IMR-90 (cell line): ENCODE data around the gene C16orf87. TPM values are rescaled to one million over a fixed set of nuclear protein-coding genes. Genes with fewer than 3 reads are reported as not detected.

ENCODE experiments used
- ATAC-seq: fragments of 200-7000 bp; cut with Tn5 transposase; 2 replicates; pipeline ENCODE4 v1.9.1; 2020; ENCODE audit warnings: low read depth, mild to moderate bottlenecking, moderate library complexity
- BruUV-seq: library from RNA; stranded (reverse); fragments of 400-500 nt; replicated peaks from 2 replicates; lab custom pipeline; 2021; lab: Mats Ljungman, UMichigan
- CTCF ChIA-PET: fragments of 300-600 bp; formaldehyde crosslinking; extraction: SDS; loops from one replicate; lab custom pipeline; 2021; ENCODE audit warnings: antibody characterized with exemption; lab: Yijun Ruan, JAX
- POLR2A ChIA-PET: fragments of 300-600 bp; sonication (Branson Sonifier 250); formaldehyde crosslinking; loops from one replicate; lab custom pipeline; 2022; ENCODE audit warnings: antibody characterized with exemption; ENCODE audit not compliant: unreplicated experiment; lab: Charles Lee
- DNase-seq: peaks from one replicate; pipeline ENCODE4 v3.0.0; 2013
- H2AFZ ChIP-seq: replicated peaks from 2 replicates; pipeline ENCODE3; 2013; ENCODE audit warnings: low read length, mild to moderate bottlenecking; ENCODE audit not compliant: poor library complexity
- H2AK5ac ChIP-seq: 2 replicates; pipeline ENCODE4 v1.6.1; 2013; ENCODE audit warnings: low read depth, low read length, inconsistent platforms
- H2AK9ac ChIP-seq: replicated peaks from 2 replicates; pipeline ENCODE3; 2013; ENCODE audit warnings: mild to moderate bottlenecking, low read depth, low read length, moderate library complexity; ENCODE audit not compliant: poor library complexity
- H2BK120ac ChIP-seq: 2 replicates; pipeline ENCODE4 v1.6.1; 2013; ENCODE audit warnings: low read depth, low read length, inconsistent platforms
- H2BK15ac ChIP-seq: 3 replicates; pipeline ENCODE4 v1.6.1; 2013; ENCODE audit warnings: low read depth, low read length, inconsistent platforms
- H2BK20ac ChIP-seq: 2 replicates; pipeline ENCODE4 v1.6.1; 2013; ENCODE audit warnings: low read depth, mild to moderate bottlenecking, inconsistent platforms, low read length, moderate library complexity
- H2BK5ac ChIP-seq: 2 replicates; pipeline ENCODE4 v1.6.1; 2013; ENCODE audit warnings: mild to moderate bottlenecking, low read depth, low read length, inconsistent platforms; ENCODE audit not compliant: poor library complexity, severe bottlenecking
- H3K14ac ChIP-seq: replicated peaks from 2 replicates; pipeline ENCODE4 v1.6.1; 2013; ENCODE audit warnings: low read depth, low read length, inconsistent platforms
- H3K18ac ChIP-seq: 2 replicates; pipeline ENCODE4 v1.6.1; 2013; ENCODE audit warnings: low read depth, low read length, control low read depth
- H3K23ac ChIP-seq: 2 replicates; pipeline ENCODE4 v1.6.1; 2013; ENCODE audit warnings: low read depth, low read length, inconsistent platforms
- H3K27ac ChIP-seq: 2 replicates; pipeline ENCODE4 v1.5.1; 2013; ENCODE audit warnings: mild to moderate bottlenecking, control low read depth, low read length; ENCODE audit not compliant: insufficient read depth
- H3K27me3 ChIP-seq: 2 replicates; pipeline ENCODE4 v1.6.1; 2013; ENCODE audit warnings: low read length; ENCODE audit not compliant: control insufficient read depth, insufficient read depth
- H3K36me3 ChIP-seq: 2 replicates; pipeline ENCODE4 v1.6.1; 2013; ENCODE audit warnings: low read length, mixed read lengths; ENCODE audit not compliant: control insufficient read depth, insufficient read depth
- H3K4ac ChIP-seq: 2 replicates; pipeline ENCODE4 v1.6.1; 2013; ENCODE audit warnings: low read depth, low read length, inconsistent platforms
- H3K4me1 ChIP-seq: 2 replicates; pipeline ENCODE4 v1.6.1; 2013; ENCODE audit warnings: low read length, mixed read lengths; ENCODE audit not compliant: control insufficient read depth, insufficient read depth
- H3K4me2 ChIP-seq: 2 replicates; pipeline ENCODE4 v1.6.1; 2013; ENCODE audit warnings: low read depth, mild to moderate bottlenecking, control low read depth, low read length, moderate library complexity
- H3K4me3 ChIP-seq: 2 replicates; pipeline ENCODE4 v1.5.1; 2013; ENCODE audit warnings: low read depth, mild to moderate bottlenecking, control low read depth, low read length, moderate library complexity; ENCODE audit not compliant: insufficient read depth
- H3K56ac ChIP-seq: 2 replicates; pipeline ENCODE4 v1.6.1; 2013; ENCODE audit warnings: low read length, inconsistent platforms; ENCODE audit not compliant: insufficient read depth; ENCODE audit errors: extremely low read depth
- H3K79me1 ChIP-seq, 2 experiments: 2 replicates each; pipeline ENCODE4 v1.6.1; 2013; ENCODE audit warnings: low read length in 2 of 2, inconsistent platforms in 1 of 2, low read depth in 1 of 2
- H3K9ac ChIP-seq: 2 replicates; pipeline ENCODE4 v1.6.1; 2013; ENCODE audit warnings: low read depth, low read length, control low read depth
- H3K9me1 ChIP-seq: 2 replicates; pipeline ENCODE4 v1.6.1; 2013; ENCODE audit warnings: low read length, inconsistent platforms; ENCODE audit not compliant: insufficient read depth
- H3K9me3 ChIP-seq: 2 replicates; pipeline ENCODE4 v1.6.1; 2013; ENCODE audit warnings: low read length; ENCODE audit not compliant: control insufficient read depth, insufficient read depth
- H4K20me1 ChIP-seq: 2 replicates; pipeline ENCODE4 v1.6.1; 2013; ENCODE audit warnings: low read length, inconsistent platforms; ENCODE audit not compliant: insufficient read depth
- H4K5ac ChIP-seq: 2 replicates; pipeline ENCODE4 v1.6.1; 2013; ENCODE audit warnings: mild to moderate bottlenecking, low read depth, low read length, control low read depth
- H4K8ac ChIP-seq, 2 experiments: 2 replicates each; pipeline ENCODE4 v1.6.1; 2013; ENCODE audit warnings: low read depth in 2 of 2, low read length in 2 of 2, control low read depth in 1 of 2, inconsistent platforms in 1 of 2
- H4K91ac ChIP-seq: 2 replicates; pipeline ENCODE4 v1.6.1; 2013; ENCODE audit warnings: low read depth, low read length, inconsistent platforms; ENCODE audit not compliant: insufficient read depth
- BHLHE40 ChIP-seq: fragments of 150-350 bp; IDR thresholded peaks from 2 replicates; pipeline ENCODE4 v1.6.1; 2016; ENCODE audit warnings: mild to moderate bottlenecking, low read depth, low read length
- CEBPB ChIP-seq: IDR thresholded peaks from 2 replicates; pipeline ENCODE4 v1.6.1; 2012; ENCODE audit warnings: low read depth, low read length, improper control_type of control experiment
- FOS ChIP-seq: fragments of 150-350 bp; IDR thresholded peaks from 2 replicates; pipeline ENCODE4 v1.6.1; 2016; ENCODE audit warnings: low read depth, low read length
- MAFK ChIP-seq: IDR thresholded peaks from 2 replicates; pipeline ENCODE4 v1.6.1; 2012; ENCODE audit warnings: low read depth, low read length, improper control_type of control experiment
- MAZ ChIP-seq: IDR thresholded peaks from 2 replicates; pipeline ENCODE4 v1.6.1; 2012; ENCODE audit warnings: low read depth, mild to moderate bottlenecking, low read length, improper control_type of control experiment, moderate library complexity, borderline replicate concordance
- MXI1 ChIP-seq: IDR thresholded peaks from 2 replicates; pipeline ENCODE4 v1.6.1; 2012; ENCODE audit warnings: low read depth, mild to moderate bottlenecking, low read length, moderate library complexity, borderline replicate concordance
- NFE2L2 ChIP-seq: fragments of 150-350 bp; IDR thresholded peaks from 2 replicates; pipeline ENCODE4 v1.6.1; 2016; ENCODE audit warnings: low read depth, mild to moderate bottlenecking, low read length
- POLR2A ChIP-seq: IDR thresholded peaks from 2 replicates; pipeline ENCODE4 v1.6.1; 2012; ENCODE audit warnings: mild to moderate bottlenecking, low read depth, low read length
- RAD21 ChIP-seq: IDR thresholded peaks from 2 replicates; pipeline ENCODE4 v1.6.1; 2012; ENCODE audit warnings: low read length, improper control_type of control experiment
- RCOR1 ChIP-seq: IDR thresholded peaks from 2 replicates; pipeline ENCODE4 v1.6.1; 2012; ENCODE audit warnings: mild to moderate bottlenecking, low read length, improper control_type of control experiment; ENCODE audit not compliant: insufficient replicate concordance
- RFX5 ChIP-seq: IDR thresholded peaks from 2 replicates; pipeline ENCODE4 v1.8.0; 2012; ENCODE audit warnings: low read depth, mild to moderate bottlenecking, low read length, moderate library complexity
- WGBS, 2 experiments: methylation state at CpG; one replicate each; pipeline versions ENCODE4 v1.1.5 to v1.1.7; 2013; ENCODE audit warnings: missing lambda C conversion rate in 2 of 2; ENCODE audit not compliant: insufficient read length in 1 of 2; ENCODE audit errors: extremely low coverage in 2 of 2; 5-methylcytosine and 5-hydroxymethylcytosine counted together
- dilution Hi-C: fragments of 300-500 bp; cut with HindIII; formaldehyde crosslinking; loops from one replicate; pipeline ENCODE4 v1.14.3; 2018; ENCODE audit warnings: low sequenced_read_pairs; ENCODE audit not compliant: unreplicated experiment
- in situ Hi-C: fragments of 300-500 bp; cut with MboI; formaldehyde crosslinking; loops from 3 replicates; pipeline ENCODE4 v1.14.3; 2019; ENCODE audit warnings: low sequenced_read_pairs, inconsistent platforms, mixed read lengths
- intact Hi-C: fragments of 100-400 bp; cut with micrococcal nuclease; formaldehyde crosslinking; loops from 2 replicates; pipeline ENCODE4 v1.10.0; 2022
- polyA plus RNA-seq, 3 experiments: library from polyadenylated mRNA; depleted of rRNA; stranded (reverse); fragments of >200 nt; gene quantifications; 2 replicates each; pipeline ENCODE4 v1.2.3, GENCODE V29; 2012; ENCODE audit warnings: low replicate concordance in 1 of 3
- total RNA-seq: library from RNA; depleted of rRNA; stranded (reverse); fragments of >200 nt; gene quantifications from 2 replicates; pipeline ENCODE4 v1.2.3, GENCODE V29; 2012

C16orf87 gene
- total and polyA plus RNA-seq, 2 of the 4 experiments (the other 2 are of a cell fraction) = 6.3 to 8.1 TPM

- H3K79me1 ChIP-seq = no peaks in the 10 kb centered on the region; a peak in 1 of 4 replicates
- intact Hi-C loops (loop anchor here (2.0 to 10.0 kb wide), 2 partner anchors 289 to 1309 kb away; partner anchors contain the start of gene NETO2), dilution Hi-C loops (no loop called here), in situ Hi-C loops (loop anchor here (5.0 kb wide), 1 partner anchor 42 kb away; no protein-coding TSS in a partner anchor)
- H3K4me3 ChIP-seq = no peak overlapping the region
- no peaks in the 10 kb centered on the region for H4K20me1 ChIP-seq
- H3K4me1 ChIP-seq = peaks cover 2% of the 10 kb centered on the region
- no peak overlapping the region for H3K23ac ChIP-seq
- no peak overlapping the region for H4K8ac ChIP-seq
- no peak overlapping the region for H4K91ac ChIP-seq
- no peaks in the 10 kb centered on the region for H3K9me3 ChIP-seq
- POLR2A ChIA-PET = no interaction called here
- TF ChIP-seq BHLHE40 (no peak), CEBPB (no peak), RAD21 (no peak), RCOR1 (no peak), MAFK (no peak), POLR2A (no peak), MAZ (no peak), FOS (no peak), MXI1 (no peak), NFE2L2 (no peak), RFX5 (no peak)
- H3K27ac ChIP-seq = no peak overlapping the region
- H2BK15ac ChIP-seq = no peak overlapping the region
- H3K18ac ChIP-seq = no peak overlapping the region
- no peak overlapping the region for H4K5ac ChIP-seq
- DNase-seq (no peak), ATAC-seq (no peak)
- H2AFZ ChIP-seq = no peak overlapping the region
- no peak overlapping the region for H3K4me2 ChIP-seq
- no TSS peak for BruUV-seq
- H3K4ac ChIP-seq = no peak overlapping the region
- no peak overlapping the region for H2BK5ac ChIP-seq
- H2BK20ac ChIP-seq = no peak overlapping the region
- no peak overlapping the region for H2AK9ac ChIP-seq
- no peak overlapping the region for H2BK120ac ChIP-seq
- H2AK5ac ChIP-seq = no peak overlapping the region
- H3K36me3 ChIP-seq = no peaks in the 10 kb centered on the region
- no peak overlapping the region for H3K14ac ChIP-seq
- 29% methylated on average over 3 of the region's 4 CpGs; no CpG with 5 or more reads in 1 of the 2 experiments for WGBS, 2 experiments
- H3K9ac ChIP-seq = no peak overlapping the region
- no peaks in the 10 kb centered on the region for H3K27me3 ChIP-seq
- CTCF ChIA-PET = interaction anchor here (0.7 kb wide), 1 partner anchor 75 kb away, joined by 4 read pairs; no protein-coding TSS in a partner anchor
- peaks cover 4% of the 10 kb centered on the region; the same call in 1 of the 2 replicates for H3K9me1 ChIP-seq
- H3K56ac ChIP-seq = no peak overlapping the region
Measured at GRCh38 chr16:46855389-46855788, 24.4 kb upstream of the C16orf87 start.
